ENCODE results near the gene FANCC. TPM values are rescaled to one million over a fixed set of nuclear protein-coding genes. Genes with fewer than 3 reads are reported as not detected.

FANCC gene
- total RNA-seq, 4 donors from 2014 or later = 13.8 to 32.2 (median 21.4) TPM

DNA sequence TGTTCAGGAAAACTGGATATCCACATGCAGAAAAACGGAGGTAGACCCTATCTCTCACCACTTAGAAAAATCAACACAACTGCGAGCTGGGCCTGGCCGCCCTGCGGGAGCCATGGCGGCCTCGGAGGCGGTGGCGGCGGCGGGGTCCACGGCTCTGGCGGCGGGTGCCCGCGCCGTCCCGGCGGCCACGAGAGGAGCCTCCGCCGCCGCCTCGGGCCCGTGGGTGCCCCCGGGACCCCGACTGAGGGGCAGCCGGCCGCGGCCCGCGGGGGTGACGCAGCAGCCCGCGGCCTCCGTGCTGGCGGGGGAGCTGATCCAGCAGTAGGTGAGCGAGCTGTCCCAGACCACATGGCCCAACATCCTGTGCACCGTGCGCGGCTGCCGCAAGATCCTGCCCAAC, 25.3 kb downstream of the FANCC start:
- no peak for TF ChIP-seq POLR2A (IDR thresholded peaks at IDR 0.05)
- TF ChIP-seq, protein P1, sequence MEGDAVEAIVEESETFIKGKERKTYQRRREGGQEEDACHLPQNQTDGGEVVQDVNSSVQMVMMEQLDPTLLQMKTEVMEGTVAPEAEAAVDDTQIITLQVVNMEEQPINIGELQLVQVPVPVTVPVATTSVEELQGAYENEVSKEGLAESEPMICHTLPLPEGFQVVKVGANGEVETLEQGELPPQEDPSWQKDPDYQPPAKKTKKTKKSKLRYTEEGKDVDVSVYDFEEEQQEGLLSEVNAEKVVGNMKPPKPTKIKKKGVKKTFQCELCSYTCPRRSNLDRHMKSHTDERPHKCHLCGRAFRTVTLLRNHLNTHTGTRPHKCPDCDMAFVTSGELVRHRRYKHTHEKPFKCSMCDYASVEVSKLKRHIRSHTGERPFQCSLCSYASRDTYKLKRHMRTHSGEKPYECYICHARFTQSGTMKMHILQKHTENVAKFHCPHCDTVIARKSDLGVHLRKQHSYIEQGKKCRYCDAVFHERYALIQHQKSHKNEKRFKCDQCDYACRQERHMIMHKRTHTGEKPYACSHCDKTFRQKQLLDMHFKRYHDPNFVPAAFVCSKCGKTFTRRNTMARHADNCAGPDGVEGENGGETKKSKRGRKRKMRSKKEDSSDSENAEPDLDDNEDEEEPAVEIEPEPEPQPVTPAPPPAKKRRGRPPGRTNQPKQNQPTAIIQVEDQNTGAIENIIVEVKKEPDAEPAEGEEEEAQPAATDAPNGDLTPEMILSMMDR (IDR thresholded peaks at IDR 0.05) = no peak
- no peaks in the 10 kb centered on the region for H3K9me3 ChIP-seq

DNA sequence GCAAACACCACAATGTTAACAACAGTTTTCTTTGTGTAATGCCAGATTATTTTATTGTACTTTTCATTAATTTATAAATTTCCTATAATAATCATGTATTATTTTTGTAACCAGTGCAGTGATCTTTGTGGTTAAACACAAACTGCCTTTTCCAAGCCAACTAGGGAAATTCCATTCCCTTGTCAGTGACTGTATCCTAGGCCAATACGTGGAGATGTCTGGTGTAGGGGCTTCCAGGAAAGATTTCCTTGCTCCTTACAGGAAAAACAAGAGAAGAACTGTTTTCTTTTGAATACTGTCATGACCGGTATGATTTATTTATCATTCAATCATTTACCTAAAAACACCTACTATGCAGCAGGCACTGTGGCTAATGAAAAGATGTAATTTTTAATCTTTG, 31.4 kb downstream of the FANCC start:
- Histone ChIP-seq H3K9me3 (peaks cover 0 to 4% (median 0%) of the 10 kb centered on the region in 4 donors), H3K36me3 (no peaks in the 10 kb centered on the region), H3K27ac (no peak overlapping the region), H3K4me3 (no peak overlapping the region), H3K27me3 (no peaks in the 10 kb centered on the region), H3K4me1 (no peaks in the 10 kb centered on the region)
- no peak for DNase-seq
- TF ChIP-seq POLR2A (IDR thresholded peaks at IDR 0.05) = no peak
- TF ChIP-seq, protein P1 (IDR thresholded peaks at IDR 0.05) = no peak

More for the DNA sequence above, 25.3 kb downstream of the FANCC start:
- no peaks in the 10 kb centered on the region for H3K36me3 ChIP-seq
- peaks cover 0 to under 1% (median 0%) of the 10 kb centered on the region in 4 donors for H3K4me1 ChIP-seq
- no peak for DNase-seq
- no peak overlapping the region for H3K4me3 ChIP-seq
- no peaks in the 10 kb centered on the region for H3K27me3 ChIP-seq
- no peak overlapping the region for H3K27ac ChIP-seq

DNA sequence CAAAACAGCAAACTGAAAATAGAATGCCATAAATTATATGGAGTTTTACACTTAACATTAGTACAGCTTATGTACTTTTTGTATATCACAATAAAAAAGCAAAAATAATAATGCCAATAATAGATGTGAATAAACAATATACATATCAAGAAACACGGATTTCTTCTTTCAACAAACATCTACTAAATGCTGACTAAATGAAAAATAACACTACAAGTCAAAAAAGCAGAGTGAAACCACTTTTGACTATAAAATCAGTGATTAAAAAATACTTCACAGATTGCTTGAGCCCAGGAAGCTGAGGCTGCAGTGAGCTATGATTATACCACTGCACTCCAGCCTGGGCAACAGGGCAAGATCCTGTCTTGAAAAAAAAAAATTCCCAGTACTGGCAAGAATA, 32.2 kb downstream of the FANCC start:
- Histone ChIP-seq H3K4me1 (no peaks in the 10 kb centered on the region), H3K36me3 (no peaks in the 10 kb centered on the region), H3K27ac (no peak overlapping the region), H3K9me3 (peaks cover 0 to 4% (median 0%) of the 10 kb centered on the region in 4 donors), H3K27me3 (no peaks in the 10 kb centered on the region), H3K4me3 (no peak overlapping the region)
- DNase-seq = no peak
- no peak for TF ChIP-seq POLR2A (IDR thresholded peaks at IDR 0.05)
- TF ChIP-seq, protein P1 (IDR thresholded peaks at IDR 0.05) = no peak

DNA sequence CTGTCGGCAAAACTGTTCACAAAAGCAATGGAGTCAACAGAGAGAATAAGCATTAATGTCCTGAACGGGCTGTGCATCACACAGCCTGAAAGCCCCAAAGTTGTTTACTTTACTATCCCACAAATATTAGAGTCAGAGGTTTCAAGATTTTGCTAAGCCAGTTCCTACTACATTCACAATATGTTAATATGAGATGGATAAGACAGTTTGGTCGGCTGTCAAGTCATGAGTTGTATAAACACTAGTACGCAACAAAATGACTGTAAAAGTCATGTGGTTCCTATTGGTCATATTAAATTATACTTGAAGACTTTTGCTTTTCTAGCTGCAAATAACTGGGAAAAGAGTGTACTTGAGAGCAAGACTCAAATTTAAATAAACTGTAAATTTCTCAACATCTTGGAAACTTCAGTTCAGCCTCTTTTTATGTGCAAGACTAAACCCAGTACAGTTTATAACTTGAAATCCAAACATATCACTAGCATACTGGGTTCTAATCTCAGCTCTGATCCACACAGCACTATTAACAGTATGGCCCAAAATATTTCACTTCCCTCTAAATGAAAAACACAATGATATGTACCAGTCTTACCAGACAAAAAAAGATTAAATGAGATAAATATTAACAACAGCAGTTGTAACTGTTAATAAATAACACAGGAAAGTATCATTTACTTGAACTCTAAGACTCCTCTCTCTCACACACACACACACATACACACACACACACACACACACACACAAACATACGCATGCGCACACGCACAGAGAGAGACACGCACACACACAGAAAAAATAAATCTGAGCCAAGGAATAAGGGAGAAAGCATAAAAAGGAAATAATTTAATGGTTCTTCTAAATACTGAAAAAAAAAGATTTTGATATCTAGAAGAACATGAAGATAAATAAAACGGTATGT, 33.1 kb downstream of the FANCC start:
- no peak overlapping the region for H3K27ac ChIP-seq
- H3K4me3 ChIP-seq = no peak overlapping the region
- no peaks in the 10 kb centered on the region for H3K36me3 ChIP-seq
- H3K27me3 ChIP-seq = no peaks in the 10 kb centered on the region
- no peaks in the 10 kb centered on the region for H3K4me1 ChIP-seq
- H3K9me3 ChIP-seq = peaks cover 0 to 4% (median 0%) of the 10 kb centered on the region in 4 donors
- TF ChIP-seq, protein P1 (IDR thresholded peaks at IDR 0.05) = no peak
- no peak for TF ChIP-seq POLR2A (IDR thresholded peaks at IDR 0.05)
- DNase-seq = no peak

GRCh38 chr9:95283673-95284072, 33.8 kb downstream of the FANCC start:
- H3K4me3 ChIP-seq = no peak overlapping the region
- H3K4me1 ChIP-seq = no peaks in the 10 kb centered on the region
- H3K27ac ChIP-seq = no peak overlapping the region
- no peak for TF ChIP-seq POLR2A (IDR thresholded peaks at IDR 0.05)
- TF ChIP-seq, protein P1 (IDR thresholded peaks at IDR 0.05) = no peak
- peaks cover 0 to 4% (median 0%) of the 10 kb centered on the region in 4 donors for H3K9me3 ChIP-seq
- no peaks in the 10 kb centered on the region for H3K36me3 ChIP-seq
- no peak for DNase-seq
- no peaks in the 10 kb centered on the region for H3K27me3 ChIP-seq
